GM12801 (cell line): ENCODE results near the gene CARMIL3.

Experiments used
- TF ChIP-seq, protein P1 (sequence below): IDR thresholded peaks from one replicate; pipeline ENCODE4 v1.5.1; 2011; ENCODE audit warnings: control low read depth; ENCODE audit not compliant: insufficient read length; ENCODE audit errors: extremely low read depth

CARMIL3 gene

DNA sequence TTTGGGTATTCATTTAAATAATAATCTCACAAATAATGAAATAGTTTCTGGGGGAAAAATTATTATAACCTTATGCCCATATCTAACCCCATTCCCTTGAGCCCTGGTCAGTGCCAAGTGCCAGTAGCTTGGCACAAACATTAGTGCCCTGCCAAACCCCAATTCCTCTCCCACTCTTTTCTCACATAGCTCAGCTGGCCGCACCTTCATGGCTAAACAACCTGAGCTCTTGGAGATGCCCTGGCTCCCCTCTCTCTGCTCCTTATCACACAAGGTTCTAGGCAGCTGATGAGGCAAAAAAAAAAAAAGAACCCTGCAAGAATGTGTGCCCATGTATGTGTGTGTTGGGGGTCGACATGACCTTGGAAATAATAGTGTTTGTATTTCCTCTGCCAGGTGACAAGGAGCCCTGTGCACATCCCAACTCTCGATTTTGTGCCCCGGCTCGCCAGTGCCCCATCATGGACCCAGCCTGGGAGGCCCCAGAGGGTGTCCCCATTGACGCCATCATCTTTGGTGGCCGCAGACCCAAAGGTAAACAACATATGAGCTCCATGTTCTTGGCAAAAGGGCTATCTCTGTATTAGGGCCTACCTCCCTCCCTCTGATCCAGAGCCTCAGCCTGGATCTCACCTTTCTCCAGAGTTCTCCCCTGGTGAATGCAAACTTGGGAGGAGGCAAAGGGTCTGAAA is 50.7 kb downstream of the CARMIL3 start:
- TF ChIP-seq, protein P1, sequence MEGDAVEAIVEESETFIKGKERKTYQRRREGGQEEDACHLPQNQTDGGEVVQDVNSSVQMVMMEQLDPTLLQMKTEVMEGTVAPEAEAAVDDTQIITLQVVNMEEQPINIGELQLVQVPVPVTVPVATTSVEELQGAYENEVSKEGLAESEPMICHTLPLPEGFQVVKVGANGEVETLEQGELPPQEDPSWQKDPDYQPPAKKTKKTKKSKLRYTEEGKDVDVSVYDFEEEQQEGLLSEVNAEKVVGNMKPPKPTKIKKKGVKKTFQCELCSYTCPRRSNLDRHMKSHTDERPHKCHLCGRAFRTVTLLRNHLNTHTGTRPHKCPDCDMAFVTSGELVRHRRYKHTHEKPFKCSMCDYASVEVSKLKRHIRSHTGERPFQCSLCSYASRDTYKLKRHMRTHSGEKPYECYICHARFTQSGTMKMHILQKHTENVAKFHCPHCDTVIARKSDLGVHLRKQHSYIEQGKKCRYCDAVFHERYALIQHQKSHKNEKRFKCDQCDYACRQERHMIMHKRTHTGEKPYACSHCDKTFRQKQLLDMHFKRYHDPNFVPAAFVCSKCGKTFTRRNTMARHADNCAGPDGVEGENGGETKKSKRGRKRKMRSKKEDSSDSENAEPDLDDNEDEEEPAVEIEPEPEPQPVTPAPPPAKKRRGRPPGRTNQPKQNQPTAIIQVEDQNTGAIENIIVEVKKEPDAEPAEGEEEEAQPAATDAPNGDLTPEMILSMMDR = no peak

GRCh38 chr14:24103451-24103850 is 51.6 kb downstream of the CARMIL3 start:
- TF ChIP-seq, protein P1 = no peak

DNA sequence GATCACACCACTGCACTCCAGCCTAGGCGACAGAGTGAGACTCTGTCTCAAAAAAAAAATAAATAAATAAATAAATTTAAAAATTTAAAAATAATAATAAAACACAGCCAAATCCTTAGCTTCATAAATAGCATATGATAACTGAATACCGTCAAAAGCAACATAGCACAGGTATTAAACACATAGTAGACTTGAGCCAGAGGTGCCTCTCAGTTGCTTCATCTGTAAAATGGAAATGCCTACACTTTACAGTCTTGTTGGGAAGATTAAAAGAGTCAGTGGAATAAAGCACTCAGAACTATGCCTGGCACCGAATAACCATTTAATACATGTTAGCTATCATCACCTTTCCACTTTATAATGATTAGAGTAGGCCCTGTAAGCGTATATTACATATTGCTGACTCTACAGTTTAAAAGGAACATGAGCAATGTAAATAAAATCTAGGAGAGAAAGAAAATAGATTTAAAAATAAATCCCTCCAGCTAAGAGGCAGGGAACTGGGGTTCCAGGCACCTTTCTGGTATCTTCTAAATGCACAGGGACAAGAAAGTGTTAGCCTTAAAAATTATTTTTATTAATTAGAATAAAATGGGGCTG is 55.0 kb downstream of the CARMIL3 start:
- TF ChIP-seq, protein P1 = no peak

- TF ChIP-seq, protein P1 = no peak
Measured at GRCh38 chr14:24108336-24108874, 56.6 kb downstream of the CARMIL3 start.

- TF ChIP-seq, protein P1 = no peak
Measured at GRCh38 chr14:24110060-24110459, 58.3 kb downstream of the CARMIL3 start.

DNA sequence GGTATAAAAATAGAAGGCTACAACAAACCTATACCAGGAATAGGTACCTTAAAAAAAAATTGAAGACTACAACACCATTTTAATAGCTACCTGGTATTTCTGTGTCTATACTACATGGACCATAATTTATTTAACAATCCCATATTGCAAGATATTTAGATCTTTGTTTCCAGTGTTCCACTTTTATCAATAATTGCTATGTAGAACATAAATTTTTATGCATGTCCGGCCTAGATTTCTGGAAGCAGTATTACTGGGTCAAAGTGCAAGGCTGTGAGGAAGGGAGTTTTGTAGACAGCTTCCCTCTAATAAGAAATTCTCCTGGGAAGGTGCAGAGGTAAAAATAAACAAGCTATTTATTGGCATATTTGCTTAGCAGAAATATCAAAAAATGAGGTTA is 58.7 kb downstream of the CARMIL3 start:
- TF ChIP-seq, protein P1 = no peak

DNA sequence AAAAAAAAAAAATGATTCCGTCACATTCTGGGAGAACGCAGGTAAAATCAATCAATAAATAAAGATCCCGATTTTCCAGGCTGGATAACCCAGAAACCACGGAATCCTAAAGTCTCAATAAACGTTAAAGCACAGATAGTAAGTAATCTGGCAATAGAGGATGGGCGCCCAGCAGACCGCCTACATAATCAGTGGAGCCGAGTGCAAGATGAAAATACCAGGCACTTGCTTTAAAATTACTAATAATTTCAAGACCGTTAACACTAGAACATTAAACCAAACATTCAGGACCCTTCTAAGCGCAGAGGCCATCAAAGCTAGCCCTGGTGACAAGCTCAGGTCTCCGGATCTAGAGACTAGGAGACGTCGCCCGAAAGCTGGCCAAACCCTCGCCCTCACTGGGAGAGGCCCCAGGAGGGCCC is 61.6 kb downstream of the CARMIL3 start:
- TF ChIP-seq, protein P1 = no peak
